SIG-M5 treated with dmso at 0.1 percent for 504 hours (cell line): ENCODE results near the gene AJAP1.

Source experiments
- DNase-seq: peaks from one replicate; lab custom pipeline; 2025; ENCODE audit not compliant: unreplicated experiment; lab: John Stamatoyannopoulos, UW

AJAP1 gene

GRCh38 chr1:4677608-4678007, 23.2 kb downstream of the AJAP1 start:
- DNase-seq, result no peak

GRCh38 chr1:4678066-4678717, 23.8 kb downstream of the AJAP1 start:
- DNase-seq, result no peak

GRCh38 chr1:4681026-4681425, 26.6 kb downstream of the AJAP1 start:
- no peak for DNase-seq

GRCh38 chr1:4682607-4683220, 28.3 kb downstream of the AJAP1 start:
- no peak for DNase-seq

GRCh38 chr1:4684136-4684535, 29.7 kb downstream of the AJAP1 start:
- DNase-seq, result no peak

- DNase-seq, result no peak
Measured at GRCh38 chr1:4684864-4685522, 30.6 kb downstream of the AJAP1 start.

GRCh38 chr1:4685523-4685865, 31.1 kb downstream of the AJAP1 start:
- no peak for DNase-seq

- DNase-seq, result no peak
Measured at GRCh38 chr1:4687943-4688342, 33.5 kb downstream of the AJAP1 start.

GRCh38 chr1:4689271-4689935, 35.0 kb downstream of the AJAP1 start:
- no peak for DNase-seq

GRCh38 chr1:4689941-4690635, 35.7 kb downstream of the AJAP1 start:
- no peak for DNase-seq

GRCh38 chr1:4690951-4691675, 36.7 kb downstream of the AJAP1 start:
- no peak for DNase-seq

- DNase-seq, result no peak
Measured at GRCh38 chr1:4691766-4692405, 37.5 kb downstream of the AJAP1 start.

GRCh38 chr1:4692437-4692836, 38.0 kb downstream of the AJAP1 start:
- DNase-seq, result no peak

- no peak for DNase-seq
Measured at GRCh38 chr1:4693331-4693730, 38.9 kb downstream of the AJAP1 start.

GRCh38 chr1:4693891-4694290, 39.5 kb downstream of the AJAP1 start:
- DNase-seq, result no peak

GRCh38 chr1:4694492-4694891, 40.1 kb downstream of the AJAP1 start:
- DNase-seq, result no peak

- no peak for DNase-seq
Measured at GRCh38 chr1:4695241-4695640, 40.8 kb downstream of the AJAP1 start.

- DNase-seq, result no peak
Measured at GRCh38 chr1:4696161-4696745, 41.8 kb downstream of the AJAP1 start.

- DNase-seq, result no peak
Measured at GRCh38 chr1:4696753-4697152, 42.3 kb downstream of the AJAP1 start.

GRCh38 chr1:4697801-4698200, 43.4 kb downstream of the AJAP1 start:
- no peak for DNase-seq
